NCI-H1417 treated with DMSO at 0.1 percent for 48 hours (cell line): ENCODE measurements around the gene PGA4.

Experiments
- DNase-seq: peaks from one replicate; lab custom pipeline; 2025; lab: John Stamatoyannopoulos, UW

The PGA4 gene

GRCh38 chr11:61279934-61280659, 58.0 kb downstream of the PGA4 start:
- DNase-seq, result no peak

- no peak for DNase-seq
Observed at GRCh38 chr11:61280883-61281580, 58.9 kb downstream of the PGA4 start.
